ENCODE measurements around the gene ITGAL.

- TF ChIP-seq, protein P1, sequence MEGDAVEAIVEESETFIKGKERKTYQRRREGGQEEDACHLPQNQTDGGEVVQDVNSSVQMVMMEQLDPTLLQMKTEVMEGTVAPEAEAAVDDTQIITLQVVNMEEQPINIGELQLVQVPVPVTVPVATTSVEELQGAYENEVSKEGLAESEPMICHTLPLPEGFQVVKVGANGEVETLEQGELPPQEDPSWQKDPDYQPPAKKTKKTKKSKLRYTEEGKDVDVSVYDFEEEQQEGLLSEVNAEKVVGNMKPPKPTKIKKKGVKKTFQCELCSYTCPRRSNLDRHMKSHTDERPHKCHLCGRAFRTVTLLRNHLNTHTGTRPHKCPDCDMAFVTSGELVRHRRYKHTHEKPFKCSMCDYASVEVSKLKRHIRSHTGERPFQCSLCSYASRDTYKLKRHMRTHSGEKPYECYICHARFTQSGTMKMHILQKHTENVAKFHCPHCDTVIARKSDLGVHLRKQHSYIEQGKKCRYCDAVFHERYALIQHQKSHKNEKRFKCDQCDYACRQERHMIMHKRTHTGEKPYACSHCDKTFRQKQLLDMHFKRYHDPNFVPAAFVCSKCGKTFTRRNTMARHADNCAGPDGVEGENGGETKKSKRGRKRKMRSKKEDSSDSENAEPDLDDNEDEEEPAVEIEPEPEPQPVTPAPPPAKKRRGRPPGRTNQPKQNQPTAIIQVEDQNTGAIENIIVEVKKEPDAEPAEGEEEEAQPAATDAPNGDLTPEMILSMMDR (conservative IDR thresholded peaks at IDR 0.05; ENCODE audit: low read length): no peak
- TF ChIP-seq EZH2phosphoT487 (IDR thresholded peaks at IDR 0.05; ENCODE audit: borderline replicate concordance, low read depth, low read length): no peak
Observed at GRCh38 chr16:30434852-30435251, 37.7 kb upstream of the ITGAL start.

Measured in OCI-LY7 (cell line).